NCI-H2107 treated with DMSO at 0.1 percent for 48 hours (cell line): ENCODE data around the gene KIF20B.
"Not testable (repeated sequence)": the region's sequence is repeated elsewhere in the genome, so short reads cannot be mapped to it uniquely, and the experiment has no call there.

Experiments used
- DNase-seq: peaks from one replicate; lab custom pipeline; 2025; ENCODE audit not compliant: unreplicated experiment; lab: John Stamatoyannopoulos, UW

Gene KIF20B

GRCh38 chr10:89771684-89772083, 70.3 kb downstream of the KIF20B start:
- DNase-seq: no peak

DNA sequence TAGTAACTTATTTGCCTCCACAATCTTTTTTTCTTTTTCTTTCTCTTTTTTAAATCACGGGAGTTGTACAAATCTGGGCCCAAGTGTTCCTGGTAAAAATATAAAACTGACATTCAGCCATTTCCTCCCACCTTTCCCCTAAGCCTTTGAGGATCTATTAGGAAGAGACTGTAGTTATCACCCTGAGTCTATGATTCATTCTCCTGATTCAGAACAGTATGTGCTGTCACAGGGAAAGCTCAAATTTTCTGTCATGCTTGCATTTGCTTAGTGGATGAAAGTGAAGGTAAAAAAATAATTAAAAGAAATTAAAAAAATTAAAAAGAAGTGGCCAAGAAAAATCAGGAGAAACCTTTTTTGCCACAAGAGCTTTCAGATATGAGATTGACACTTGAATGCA, 71.7 kb downstream of the KIF20B start:
- no peak for DNase-seq

GRCh38 chr10:89776665-89777064, 75.3 kb downstream of the KIF20B start:
- no peak for DNase-seq

GRCh38 chr10:89782470-89782869, 81.1 kb downstream of the KIF20B start:
- no peak for DNase-seq

GRCh38 chr10:89783406-89783805, 82.0 kb downstream of the KIF20B start:
- no peak for DNase-seq

GRCh38 chr10:89785095-89785494, 83.7 kb downstream of the KIF20B start:
- no peak for DNase-seq

- no peak for DNase-seq
Observed at GRCh38 chr10:89789188-89789877, 87.9 kb downstream of the KIF20B start.

DNA sequence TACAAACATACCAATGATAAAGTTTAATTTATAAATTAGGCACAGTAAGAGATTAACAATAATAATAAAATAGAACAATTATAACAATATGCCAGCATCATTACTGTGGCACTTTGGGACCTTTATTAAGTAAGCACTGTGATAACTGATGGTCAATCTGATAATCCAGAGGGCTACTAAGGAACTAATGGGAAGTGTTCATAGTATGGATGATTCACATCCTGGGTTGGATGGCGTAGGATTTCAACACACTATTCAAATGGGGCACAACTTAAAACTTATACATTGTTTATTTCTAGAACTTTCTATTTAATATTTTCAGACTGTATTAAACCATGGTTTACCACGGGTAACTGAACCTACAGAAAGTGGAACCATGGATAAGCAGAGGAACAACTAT, 90.8 kb downstream of the KIF20B start:
- DNase-seq: no peak

DNA sequence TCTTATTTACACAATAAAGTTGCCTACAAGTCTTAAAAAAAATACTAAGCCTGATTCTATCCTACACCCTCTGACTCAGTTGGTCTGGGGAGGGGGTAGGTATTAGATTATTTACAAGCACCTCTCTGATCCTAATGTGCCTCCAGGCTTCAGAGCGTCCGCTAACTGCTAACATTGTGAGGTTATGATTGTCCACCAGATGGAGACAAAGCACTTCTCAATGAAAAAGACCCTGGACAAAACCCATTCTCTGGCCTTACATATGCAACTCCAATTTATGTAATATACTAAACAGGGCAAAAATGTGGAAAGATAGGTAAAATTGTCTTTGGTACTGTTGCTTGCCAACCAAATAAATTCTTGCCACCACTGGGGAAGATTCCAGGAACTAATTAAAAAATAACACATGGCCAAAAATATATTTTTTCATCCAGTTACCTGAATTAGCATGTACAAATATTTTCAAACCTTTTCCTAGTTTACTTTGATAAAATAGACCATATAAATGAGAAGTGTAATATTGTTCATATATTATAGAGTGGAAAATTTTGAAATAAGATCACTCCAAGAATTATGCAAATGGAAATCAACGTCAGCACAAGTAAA, 92.4 kb downstream of the KIF20B start:
- DNase-seq: peak; percentile 18

- no peak for DNase-seq
Observed at GRCh38 chr10:89795840-89796239, 94.5 kb downstream of the KIF20B start.

GRCh38 chr10:89798092-89798491, 96.7 kb downstream of the KIF20B start:
- DNase-seq: no peak

DNA sequence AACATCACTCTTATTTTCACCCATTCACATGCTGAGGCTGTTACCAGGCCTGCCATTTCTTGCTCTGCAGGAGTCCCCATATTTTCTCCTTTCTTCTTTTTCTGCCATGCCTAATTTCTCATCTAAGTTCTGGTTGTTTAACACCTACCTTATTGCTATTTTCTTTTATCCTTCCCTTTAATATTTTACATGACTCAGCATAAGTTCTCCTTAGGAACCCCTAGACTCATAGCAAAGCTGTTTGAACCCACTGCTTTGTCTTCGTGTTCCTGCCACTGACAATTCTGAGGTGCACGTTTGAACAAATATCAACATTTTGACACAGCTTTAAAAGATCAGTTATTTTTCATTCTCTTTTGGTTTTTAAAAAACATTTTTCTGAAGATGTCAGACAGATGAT, 98.2 kb downstream of the KIF20B start:
- no peak for DNase-seq

GRCh38 chr10:89805599-89806013, 104.2 kb downstream of the KIF20B start:
- no peak for DNase-seq

DNA sequence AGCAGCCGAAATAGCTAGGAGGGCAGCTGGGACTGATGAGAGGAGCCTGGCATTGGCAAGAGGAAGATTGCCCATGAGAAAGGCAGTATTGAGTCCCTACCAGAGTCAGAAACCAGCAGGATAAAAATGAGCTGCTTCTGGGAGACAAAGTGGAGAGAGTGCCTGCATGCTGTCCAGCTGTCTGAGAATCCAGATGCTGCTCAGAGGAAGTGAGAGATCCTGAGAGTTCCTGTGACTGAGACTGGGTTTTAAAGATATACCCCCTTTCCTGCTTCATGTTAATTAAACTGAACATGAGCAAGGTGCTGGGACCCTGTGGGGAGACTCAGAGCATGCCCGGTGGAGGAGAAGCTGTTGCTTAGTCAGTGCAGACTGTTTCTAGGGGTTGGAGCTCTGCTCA, 107.5 kb downstream of the KIF20B start:
- DNase-seq: no peak

GRCh38 chr10:89809766-89810165, 108.4 kb downstream of the KIF20B start:
- DNase-seq: no peak

GRCh38 chr10:89810908-89811525, 109.6 kb downstream of the KIF20B start:
- peak; percentile 34 for DNase-seq

- DNase-seq: no peak
Observed at GRCh38 chr10:89813546-89813945, 112.2 kb downstream of the KIF20B start.

- no peak for DNase-seq
Observed at GRCh38 chr10:89814278-89814677, 112.9 kb downstream of the KIF20B start.

GRCh38 chr10:89815049-89815853, 113.9 kb downstream of the KIF20B start:
- DNase-seq: no peak

GRCh38 chr10:89819008-89819407, 117.6 kb downstream of the KIF20B start:
- not testable (repeated sequence) for DNase-seq
